ENCODE data around the gene CSF3.

CSF3 gene

GRCh38 chr17:40063187-40063771, 48.0 kb downstream of the CSF3 start:
- no peak for DNase-seq

- DNase-seq = no peak
Observed at GRCh38 chr17:40063901-40064531, 48.8 kb downstream of the CSF3 start.

GRCh38 chr17:40064971-40065768, 49.9 kb downstream of the CSF3 start:
- DNase-seq = no peak

- no peak for DNase-seq
Observed at GRCh38 chr17:40065769-40066510, 50.7 kb downstream of the CSF3 start.

All from stimulated activated CD4-positive, alpha-beta T cell treated with anti-CD3 and anti-CD28 coated beads, Interleukin-2, amount 100 ng/mL, for 48 hours (primary cell).